Breast epithelium (tissue), 4 donors: Measurements from ENCODE around the gene TXLNG. TPM values are rescaled to one million over a fixed set of nuclear protein-coding genes. Genes with fewer than 3 reads are reported as not detected.

ENCODE experiments used
- DNase-seq, 2 donors: peaks; one replicate each; pipeline ENCODE4 v3.0.0-alpha.2; 2019; ENCODE audit warnings: low spot score in 2 of 2
- H3K27ac ChIP-seq, 2 donors: fragments of 200-600 bp; sonication (generic) in 1 of 2; one replicate each; pipeline ENCODE4 v1.5.1; 2016 to 2019; ENCODE audit warnings: mild to moderate bottlenecking in 1 of 2
- H3K27me3 ChIP-seq, 2 donors: fragments of 200-600 bp; sonication (generic) in 1 of 2; one replicate each; pipeline versions ENCODE4 v1.5.1 to v1.6.0; 2017 to 2019; ENCODE audit warnings: control low read depth in 1 of 2, mild to moderate bottlenecking in 1 of 2
- H3K36me3 ChIP-seq: fragments of 200-600 bp; one replicate; pipeline ENCODE4 v1.5.1; 2019
- H3K4me1 ChIP-seq, 2 donors: fragments of 200-600 bp; sonication (generic); one replicate each; pipeline ENCODE4 v1.5.1; 2016 to 2019; ENCODE audit warnings: control low read depth in 1 of 2
- H3K4me3 ChIP-seq, 3 donors: fragments of 200-600 bp; sonication (generic); 1 replicate in 2 of 3; 2 replicates in 1 of 3; pipeline ENCODE4 v1.5.1; 2016 to 2019; ENCODE audit warnings: mild to moderate bottlenecking in 3 of 3, moderate library complexity in 2 of 3
- H3K9me3 ChIP-seq, 2 donors: fragments of 200-600 bp; sonication (generic) in 1 of 2; one replicate each; pipeline ENCODE4 v1.5.1; 2016 to 2019; ENCODE audit warnings: control low read depth in 1 of 2
- POLR2A ChIP-seq: fragments of 450-650 bp; IDR thresholded peaks from one replicate; pipeline ENCODE4 v1.6.1; 2016; ENCODE audit warnings: antibody characterized with exemption, mild to moderate bottlenecking, moderate library complexity
- POLR2AphosphoS5 ChIP-seq, 3 donors: sonication (generic); formaldehyde crosslinking; IDR thresholded peaks; one replicate each; pipeline ENCODE4 v1.6.1; 2017; ENCODE audit warnings: antibody characterized with exemption in 3 of 3
- intact Hi-C: fragments of 100-400 bp; cut with DNase I; formaldehyde crosslinking; loops from one replicate; pipeline ENCODE4 v1.15.1; 2023; ENCODE audit warnings: low total_unique reads
- total RNA-seq, 3 donors: library from RNA; depleted of rRNA; stranded (reverse); fragments of >200 nt; gene quantifications; one replicate each; pipeline ENCODE4 v1.1.0, GENCODE V29; 2016
- TF ChIP-seq, protein P1 (sequence below), 3 donors: fragments of 450-650 bp; IDR thresholded peaks; one replicate each; pipeline ENCODE4 v1.5.1; 2016 to 2017; ENCODE audit warnings: antibody characterized with exemption in 3 of 3, mild to moderate bottlenecking in 3 of 3, moderate library complexity in 3 of 3

The TXLNG gene
- total RNA-seq, 3 donors from 2014 or later = 23.7 to 31.5 (median 25.2) TPM

DNA sequence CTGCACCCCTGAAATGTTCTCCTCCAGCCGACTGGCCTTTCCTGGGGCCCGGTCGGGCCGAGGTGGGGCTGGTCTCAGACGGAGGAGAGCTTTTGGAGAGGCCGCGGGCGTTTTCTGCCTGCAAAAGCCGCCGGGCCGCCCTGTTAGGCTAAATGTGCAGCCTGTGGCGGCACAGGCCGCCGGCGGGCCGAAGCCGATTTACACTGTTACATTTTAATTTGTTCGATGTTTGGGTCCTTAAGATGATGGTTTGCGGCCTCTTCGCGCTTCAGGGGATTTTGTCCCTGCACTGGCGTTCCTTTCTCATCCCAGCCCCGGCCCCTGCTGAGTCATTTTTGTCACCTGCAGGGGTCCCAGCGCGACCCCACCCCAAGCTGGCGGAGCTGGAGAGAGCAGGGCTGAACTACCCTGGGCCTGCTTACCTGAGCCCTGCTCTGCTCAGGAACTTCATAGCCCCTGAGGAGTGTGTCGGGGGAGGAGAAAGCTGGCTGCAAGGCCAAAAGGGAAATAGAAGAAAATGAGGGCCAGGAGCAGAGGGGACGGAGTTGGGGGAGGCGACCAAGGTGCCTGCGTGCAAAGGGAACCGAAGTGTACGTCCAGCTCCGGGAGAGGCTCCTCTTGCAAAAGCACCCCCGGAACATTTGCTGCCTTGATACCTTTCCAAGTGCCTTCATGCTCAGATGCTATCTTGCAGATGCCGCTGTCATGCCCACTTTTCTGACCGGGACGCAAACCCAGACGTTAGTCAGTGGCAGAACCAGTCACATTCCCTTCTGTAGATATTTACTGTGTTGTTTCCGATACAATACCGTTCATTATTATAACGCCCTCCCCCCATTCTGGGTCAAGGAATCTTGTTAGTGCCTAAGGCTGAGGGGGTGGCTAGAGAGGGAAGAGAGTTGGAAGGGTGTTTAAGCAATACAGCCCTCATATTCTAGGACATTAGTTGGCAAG, 84.9 kb downstream of the TXLNG start:
- no peaks in the 10 kb centered on the region for H3K4me1 ChIP-seq
- no peak for TF ChIP-seq POLR2AphosphoS5 (IDR thresholded peaks at IDR 0.05)
- TF ChIP-seq, protein P1, sequence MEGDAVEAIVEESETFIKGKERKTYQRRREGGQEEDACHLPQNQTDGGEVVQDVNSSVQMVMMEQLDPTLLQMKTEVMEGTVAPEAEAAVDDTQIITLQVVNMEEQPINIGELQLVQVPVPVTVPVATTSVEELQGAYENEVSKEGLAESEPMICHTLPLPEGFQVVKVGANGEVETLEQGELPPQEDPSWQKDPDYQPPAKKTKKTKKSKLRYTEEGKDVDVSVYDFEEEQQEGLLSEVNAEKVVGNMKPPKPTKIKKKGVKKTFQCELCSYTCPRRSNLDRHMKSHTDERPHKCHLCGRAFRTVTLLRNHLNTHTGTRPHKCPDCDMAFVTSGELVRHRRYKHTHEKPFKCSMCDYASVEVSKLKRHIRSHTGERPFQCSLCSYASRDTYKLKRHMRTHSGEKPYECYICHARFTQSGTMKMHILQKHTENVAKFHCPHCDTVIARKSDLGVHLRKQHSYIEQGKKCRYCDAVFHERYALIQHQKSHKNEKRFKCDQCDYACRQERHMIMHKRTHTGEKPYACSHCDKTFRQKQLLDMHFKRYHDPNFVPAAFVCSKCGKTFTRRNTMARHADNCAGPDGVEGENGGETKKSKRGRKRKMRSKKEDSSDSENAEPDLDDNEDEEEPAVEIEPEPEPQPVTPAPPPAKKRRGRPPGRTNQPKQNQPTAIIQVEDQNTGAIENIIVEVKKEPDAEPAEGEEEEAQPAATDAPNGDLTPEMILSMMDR (IDR thresholded peaks at IDR 0.05) = no peak
- TF ChIP-seq POLR2A = no peak
- DNase-seq = no peak
- no peaks in the 10 kb centered on the region for H3K9me3 ChIP-seq
- peak overlapping the region; percentile 86 to 95 for H3K27ac ChIP-seq
- peak overlapping the region; percentile 48 to 78 (median 65) for H3K4me3 ChIP-seq
- peaks cover 0 to 34% of the 10 kb centered on the region in 2 donors for H3K27me3 ChIP-seq
- H3K36me3 ChIP-seq = no peaks in the 10 kb centered on the region
- intact Hi-C loops = no loop called here

DNA sequence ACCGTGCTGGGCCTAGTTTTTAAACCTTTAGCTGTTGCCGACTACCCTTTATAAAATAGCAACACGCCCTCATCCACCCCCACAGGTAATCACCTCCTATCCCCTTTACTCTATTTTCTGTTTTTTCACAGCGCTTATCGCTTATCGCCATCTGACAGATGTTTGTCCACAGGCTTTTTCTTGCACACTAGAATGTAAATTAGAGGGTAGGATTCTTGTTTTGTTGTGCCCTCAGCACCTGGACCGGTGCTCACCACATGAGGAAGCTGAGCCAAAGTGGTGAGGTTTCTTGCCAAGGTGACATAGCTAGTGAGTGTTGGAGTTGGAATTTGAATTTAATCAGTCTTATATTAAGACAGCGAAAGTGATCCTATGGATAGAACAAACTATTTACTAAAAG, 86.8 kb downstream of the TXLNG start:
- peaks cover 0 to 45% of the 10 kb centered on the region in 2 donors for H3K27me3 ChIP-seq
- no peak for DNase-seq
- TF ChIP-seq POLR2AphosphoS5 (IDR thresholded peaks at IDR 0.05) = no peak
- TF ChIP-seq, protein P1 (IDR thresholded peaks at IDR 0.05) = no peak
- no peak for TF ChIP-seq POLR2A

GRCh38 chrX:16874458-16875095, 88.3 kb downstream of the TXLNG start:
- intact Hi-C loops = no loop called here

More for the DNA sequence above, 86.8 kb downstream of the TXLNG start:
- H3K27ac ChIP-seq = no peak overlapping the region
- intact Hi-C loops = no loop called here
- H3K4me3 ChIP-seq = no peak overlapping the region
- H3K9me3 ChIP-seq = no peaks in the 10 kb centered on the region
- H3K4me1 ChIP-seq = no peaks in the 10 kb centered on the region
- H3K36me3 ChIP-seq = no peaks in the 10 kb centered on the region

DNA sequence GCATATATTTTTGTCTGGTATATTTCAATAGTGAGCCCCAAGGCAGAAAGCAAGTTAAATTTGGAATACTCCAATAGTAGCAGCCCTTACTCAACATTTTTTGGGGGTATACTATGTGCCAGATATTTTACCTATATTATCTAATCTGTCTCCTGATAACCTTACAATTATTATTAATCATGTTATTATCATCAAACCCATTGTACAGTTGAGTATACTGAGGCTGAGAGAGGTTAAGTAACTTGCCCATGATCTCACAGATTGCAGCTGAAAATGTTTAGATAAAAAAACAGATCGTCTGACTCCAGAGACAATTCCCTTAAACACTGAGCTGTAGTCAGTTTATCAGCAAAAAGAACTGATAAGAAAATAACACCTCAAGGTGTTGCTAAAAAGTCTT, 90.4 kb downstream of the TXLNG start:
- intact Hi-C loops = no loop called here
- H3K27ac ChIP-seq = no peak overlapping the region
- H3K4me3 ChIP-seq = no peak overlapping the region
- peaks cover 0 to 48% of the 10 kb centered on the region in 2 donors for H3K27me3 ChIP-seq
- H3K4me1 ChIP-seq = no peaks in the 10 kb centered on the region
- no peak for TF ChIP-seq POLR2AphosphoS5 (IDR thresholded peaks at IDR 0.05)
- no peak for TF ChIP-seq POLR2A
- TF ChIP-seq, protein P1 (IDR thresholded peaks at IDR 0.05) = no peak
- no peak for DNase-seq
- no peaks in the 10 kb centered on the region for H3K9me3 ChIP-seq
- no peaks in the 10 kb centered on the region for H3K36me3 ChIP-seq

More at GRCh38 chrX:16874458-16875095, 88.3 kb downstream of the TXLNG start:
- no peak overlapping the region for H3K4me3 ChIP-seq
- peaks cover 0 to 47% of the 10 kb centered on the region in 2 donors for H3K27me3 ChIP-seq
- no peaks in the 10 kb centered on the region for H3K36me3 ChIP-seq
- no peaks in the 10 kb centered on the region for H3K4me1 ChIP-seq
- TF ChIP-seq POLR2AphosphoS5 (IDR thresholded peaks at IDR 0.05) (no peak), POLR2A (no peak)
- TF ChIP-seq, protein P1 (IDR thresholded peaks at IDR 0.05) = no peak
- no peaks in the 10 kb centered on the region for H3K9me3 ChIP-seq
- no peak for DNase-seq
- H3K27ac ChIP-seq = no peak overlapping the region

- intact Hi-C loops = no loop called here
- Histone ChIP-seq H3K36me3 (no peaks in the 10 kb centered on the region), H3K9me3 (no peaks in the 10 kb centered on the region), H3K4me3 (peak overlapping the region; percentile 35 to 61 (median 49)), H3K27me3 (peaks cover 0 to 44% of the 10 kb centered on the region in 2 donors), H3K4me1 (no peaks in the 10 kb centered on the region), H3K27ac (no peak overlapping the region)
- TF ChIP-seq, protein P1 (IDR thresholded peaks at IDR 0.05) = no peak
- TF ChIP-seq POLR2AphosphoS5 (IDR thresholded peaks at IDR 0.05) (no peak), POLR2A (no peak)
- DNase-seq = no peak
Measured at GRCh38 chrX:16882169-16882568, 95.9 kb downstream of the TXLNG start.
